Stomach (tissue), 4 donors: ENCODE measurements around the gene CLRN2.

Source experiments
- CTCF ChIP-seq, 7 experiments: fragments of 450-650 bp in 4 of 7; fragments of 200-600 bp in 3 of 7; sonication (generic) in 3 of 7; IDR thresholded peaks; one replicate each; pipeline ENCODE4 v1.5.1; 2016 to 2019; ENCODE audit warnings: antibody characterized with exemption in 7 of 7, control low read depth in 2 of 7, mild to moderate bottlenecking in 1 of 7
- EP300 ChIP-seq: sonication (generic); formaldehyde crosslinking; IDR thresholded peaks from one replicate; pipeline ENCODE4 v1.6.1; 2017; ENCODE audit warnings: antibody characterized with exemption
- POLR2A ChIP-seq, 4 donors: fragments of 450-650 bp; IDR thresholded peaks; one replicate each; pipeline ENCODE4 v1.6.1; 2016; ENCODE audit warnings: antibody characterized with exemption in 4 of 4, control low read depth in 2 of 4, mild to moderate bottlenecking in 1 of 4, moderate library complexity in 1 of 4

- TF ChIP-seq CTCF (IDR thresholded peaks at IDR 0.05) (no peak), POLR2A (IDR thresholded peaks at IDR 0.05) (no peak), EP300 (no peak)
These were observed 24.3 kb upstream of the CLRN2 start for GRCh38 chr4:17490575-17491059.
